ENCODE data around the gene PPIH. TPM values are rescaled to one million over a fixed set of nuclear protein-coding genes. Genes with fewer than 3 reads are reported as not detected.

Gene PPIH
- total RNA-seq, 2 donors from 2014 or later = 63.3 to 73.2 TPM

DNA sequence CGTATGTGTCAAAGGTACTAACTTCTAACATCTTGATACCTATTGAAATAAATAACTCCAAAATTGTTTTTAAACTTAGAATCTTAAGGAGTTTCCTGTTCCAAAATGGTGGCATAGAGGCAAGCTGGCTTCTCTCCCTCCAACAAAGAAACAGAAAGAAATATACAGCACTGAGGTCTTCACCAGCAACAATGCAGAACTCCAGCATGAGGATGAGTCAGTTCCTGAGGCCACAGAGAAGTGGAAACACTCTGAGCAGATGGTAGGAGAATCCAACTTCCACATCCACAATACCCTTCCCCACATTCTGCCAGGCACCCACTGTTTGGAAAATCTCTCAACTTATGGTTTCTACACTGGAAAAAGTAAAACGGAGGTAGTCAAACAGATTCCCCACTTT lies 12.2 kb upstream of the PPIH start:
- H3K27ac ChIP-seq (ENCODE audit: low read depth, low read length) = no peak overlapping the region
- H3K4me3 Mint-ChIP-seq = no peak overlapping the region
- H3K27me3 Mint-ChIP-seq (ENCODE audit: insufficient read depth) = peaks cover 33% of the 10 kb centered on the region
- H3K4me3 ChIP-seq (ENCODE audit: low read length) = no peak overlapping the region
- peaks cover 3% of the 10 kb centered on the region for H3K4me1 ChIP-seq (ENCODE audit: control insufficient read depth, insufficient read depth, low read length)
- TF ChIP-seq, protein P1, sequence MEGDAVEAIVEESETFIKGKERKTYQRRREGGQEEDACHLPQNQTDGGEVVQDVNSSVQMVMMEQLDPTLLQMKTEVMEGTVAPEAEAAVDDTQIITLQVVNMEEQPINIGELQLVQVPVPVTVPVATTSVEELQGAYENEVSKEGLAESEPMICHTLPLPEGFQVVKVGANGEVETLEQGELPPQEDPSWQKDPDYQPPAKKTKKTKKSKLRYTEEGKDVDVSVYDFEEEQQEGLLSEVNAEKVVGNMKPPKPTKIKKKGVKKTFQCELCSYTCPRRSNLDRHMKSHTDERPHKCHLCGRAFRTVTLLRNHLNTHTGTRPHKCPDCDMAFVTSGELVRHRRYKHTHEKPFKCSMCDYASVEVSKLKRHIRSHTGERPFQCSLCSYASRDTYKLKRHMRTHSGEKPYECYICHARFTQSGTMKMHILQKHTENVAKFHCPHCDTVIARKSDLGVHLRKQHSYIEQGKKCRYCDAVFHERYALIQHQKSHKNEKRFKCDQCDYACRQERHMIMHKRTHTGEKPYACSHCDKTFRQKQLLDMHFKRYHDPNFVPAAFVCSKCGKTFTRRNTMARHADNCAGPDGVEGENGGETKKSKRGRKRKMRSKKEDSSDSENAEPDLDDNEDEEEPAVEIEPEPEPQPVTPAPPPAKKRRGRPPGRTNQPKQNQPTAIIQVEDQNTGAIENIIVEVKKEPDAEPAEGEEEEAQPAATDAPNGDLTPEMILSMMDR (conservative IDR thresholded peaks at IDR 0.05) = no peak
- no peak overlapping the region for H3K9ac ChIP-seq (ENCODE audit: extremely low read depth, low read length, poor library complexity, severe bottlenecking)
- DNase-seq = no peak
- no peaks in the 10 kb centered on the region for H3K36me3 ChIP-seq (ENCODE audit: control insufficient read depth, insufficient read depth, low read length)
- H3K9me3 Mint-ChIP-seq = no peaks in the 10 kb centered on the region
- peaks cover 6% of the 10 kb centered on the region for H3K9me3 ChIP-seq (ENCODE audit: control insufficient read depth, low read length)
- no peaks in the 10 kb centered on the region for H3K36me3 Mint-ChIP-seq (ENCODE audit: low read depth)
- H3K4me1 Mint-ChIP-seq = peaks cover 2% of the 10 kb centered on the region
- no peak overlapping the region for H3K27ac Mint-ChIP-seq
- 76 to 90% methylated on average over 1 to 2 of the region's 2 CpGs for WGBS, 2 experiments (ENCODE audit: insufficient coverage in 1 of 2, insufficient read length in 1 of 2)
- peaks cover 20% of the 10 kb centered on the region for H3K27me3 ChIP-seq (ENCODE audit: control insufficient read depth, insufficient read depth, low read length, poor library complexity, severe bottlenecking)

DNA sequence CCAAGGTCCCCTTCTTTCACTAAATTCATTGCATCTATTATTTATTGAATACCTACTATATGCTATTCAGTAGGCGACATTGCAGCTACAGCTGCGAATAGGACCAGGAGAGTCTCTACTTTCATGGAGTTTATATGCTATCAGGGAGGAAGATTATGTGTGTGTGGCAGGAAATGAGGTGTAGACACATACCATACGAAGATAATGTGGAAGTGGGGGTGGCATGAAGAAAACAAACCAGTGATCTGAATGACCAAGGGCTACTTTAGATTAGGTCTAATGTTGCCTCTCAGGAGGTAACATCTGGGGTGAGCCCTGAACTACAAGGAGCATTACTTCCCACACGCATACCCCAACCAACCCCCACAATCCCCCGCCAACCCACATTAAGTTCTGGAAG lies 1.0 kb upstream of the PPIH start:
- Histone ChIP-seq H3K27ac (ENCODE audit: low read depth, low read length) (no peak overlapping the region), H3K9me3 (ENCODE audit: control insufficient read depth, low read length) (no peaks in the 10 kb centered on the region), H3K27me3 (ENCODE audit: control insufficient read depth, insufficient read depth, low read length, poor library complexity, severe bottlenecking) (peaks cover 23% of the 10 kb centered on the region), H3K4me3 (ENCODE audit: low read length) (no peak overlapping the region), H3K36me3 (ENCODE audit: control insufficient read depth, insufficient read depth, low read length) (peaks cover 22% of the 10 kb centered on the region), H3K9ac (ENCODE audit: extremely low read depth, low read length, poor library complexity, severe bottlenecking) (no peak overlapping the region), H3K4me1 (ENCODE audit: control insufficient read depth, insufficient read depth, low read length) (peaks cover 3% of the 10 kb centered on the region)
- peaks cover 22% of the 10 kb centered on the region for H3K36me3 Mint-ChIP-seq (ENCODE audit: low read depth)
- no peaks in the 10 kb centered on the region for H3K9me3 Mint-ChIP-seq
- peak overlapping the region; percentile 94 for H3K4me3 Mint-ChIP-seq
- peaks cover 4% of the 10 kb centered on the region for H3K4me1 Mint-ChIP-seq
- no peak overlapping the region for H3K27ac Mint-ChIP-seq
- H3K27me3 Mint-ChIP-seq (ENCODE audit: insufficient read depth) = peaks cover 20% of the 10 kb centered on the region
- WGBS, 2 experiments (ENCODE audit: insufficient coverage in 1 of 2, insufficient read length in 1 of 2) = 97 to 100% methylated on average over 1 to 5 of the region's 5 CpGs
- TF ChIP-seq, protein P1 (conservative IDR thresholded peaks at IDR 0.05) = no peak
- DNase-seq = no peak

DNA sequence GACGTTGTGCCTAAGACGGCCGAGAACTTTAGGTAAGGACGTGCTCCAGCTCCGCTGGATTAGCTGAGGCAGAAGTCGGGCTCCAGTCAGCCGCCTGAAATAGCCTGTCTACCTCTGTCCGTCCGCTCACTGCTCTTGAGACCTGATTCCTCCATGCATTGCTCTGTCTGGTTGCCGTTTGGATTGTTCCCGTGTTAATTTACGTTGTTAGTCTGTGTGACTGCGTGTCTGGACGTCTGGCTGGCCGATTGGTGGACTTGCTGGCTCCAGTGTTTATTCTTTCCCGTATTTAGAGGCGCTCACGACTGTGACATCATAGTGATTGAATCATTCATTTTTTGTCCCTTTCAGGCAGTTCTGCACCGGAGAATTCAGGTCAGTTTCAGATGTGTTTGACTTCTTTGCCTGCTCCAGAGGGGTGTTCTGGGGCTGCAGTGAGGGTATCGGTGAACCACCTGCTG lies 684 bp downstream of the PPIH start:
- Histone ChIP-seq H3K4me3 (ENCODE audit: low read length) (peak overlapping the region; percentile 99), H3K4me1 (ENCODE audit: control insufficient read depth, insufficient read depth, low read length) (peaks cover 3% of the 10 kb centered on the region), H3K9me3 (ENCODE audit: control insufficient read depth, low read length) (no peaks in the 10 kb centered on the region), H3K36me3 (ENCODE audit: control insufficient read depth, insufficient read depth, low read length) (peaks cover 37% of the 10 kb centered on the region), H3K9ac (ENCODE audit: extremely low read depth, low read length, poor library complexity, severe bottlenecking) (peak overlapping the region; percentile 73), H3K27me3 (ENCODE audit: control insufficient read depth, insufficient read depth, low read length, poor library complexity, severe bottlenecking) (peaks cover 6% of the 10 kb centered on the region), H3K27ac (ENCODE audit: low read depth, low read length) (no peak overlapping the region)
- H3K36me3 Mint-ChIP-seq (ENCODE audit: low read depth) = peaks cover 33% of the 10 kb centered on the region
- peaks cover 7% of the 10 kb centered on the region for H3K27me3 Mint-ChIP-seq (ENCODE audit: insufficient read depth)
- H3K4me3 Mint-ChIP-seq = peak overlapping the region; percentile 94
- 6 to 9% methylated on average over 18 to 20 of the region's 20 CpGs for WGBS, 2 experiments (ENCODE audit: insufficient coverage in 1 of 2, insufficient read length in 1 of 2)
- DNase-seq = no peak
- no peaks in the 10 kb centered on the region for H3K9me3 Mint-ChIP-seq
- TF ChIP-seq, protein P1 (conservative IDR thresholded peaks at IDR 0.05) = no peak
- peaks cover 4% of the 10 kb centered on the region for H3K4me1 Mint-ChIP-seq
- peak overlapping the region; percentile 93 for H3K27ac Mint-ChIP-seq
